ENCODE results near the gene GARIN1A. TPM values are rescaled to one million over a fixed set of nuclear protein-coding genes. Genes with fewer than 3 reads are reported as not detected.
"Not testable (repeated sequence)": the region's sequence is repeated elsewhere in the genome, so short reads cannot be mapped to it uniquely, and the experiment has no call there.

The GARIN1A gene
- total RNA-seq, 1 donor from 2014 or later: 0.53 TPM

DNA sequence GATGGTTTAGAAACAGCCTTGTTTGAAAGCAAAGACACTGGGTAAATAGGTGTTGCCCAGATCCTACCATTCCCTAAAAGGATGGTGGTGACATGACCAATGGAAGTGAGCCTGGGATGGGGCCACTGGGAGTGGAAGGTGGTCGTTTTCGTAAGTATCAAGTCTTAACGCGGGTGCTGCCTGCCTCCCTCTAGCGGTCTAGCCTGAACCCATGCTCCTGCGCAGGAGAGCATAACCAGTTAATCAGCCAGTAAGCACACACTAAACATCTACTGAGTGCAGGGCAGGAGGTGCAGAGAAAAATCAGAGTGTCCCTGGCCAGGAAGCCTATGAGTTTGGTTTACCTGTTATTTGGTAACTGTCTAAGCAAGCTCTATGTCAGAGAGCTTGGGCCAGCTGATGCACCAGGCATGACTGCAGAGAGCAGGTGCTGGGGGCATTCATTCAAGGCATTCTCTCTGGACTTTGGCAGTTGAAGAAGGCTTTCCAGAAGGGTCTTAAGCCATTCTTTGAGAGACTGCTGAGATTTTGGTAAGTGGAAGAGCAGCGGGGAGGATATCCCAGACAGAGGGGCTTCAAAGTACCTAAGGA, 930 bp downstream of the GARIN1A start:
- Histone ChIP-seq H3K27me3 (no peaks in the 10 kb centered on the region), H3K36me3 (no peaks in the 10 kb centered on the region), H3K4me1 (no peaks in the 10 kb centered on the region), H3K27ac (no peak overlapping the region), H3K9me3 (no peaks in the 10 kb centered on the region), H3K4me3 (no peak overlapping the region)
- intact Hi-C loops (cut with DNase I): no loop called here
- peak; percentile 8 to 56 (median 32) for TF ChIP-seq CTCF (IDR thresholded peaks at IDR 0.05)
- no peak for DNase-seq (ENCODE audit: low spot score in 2 of 2)

GRCh38 chr7:128673571-128673970, 1.5 kb downstream of the GARIN1A start:
- Histone ChIP-seq H3K9me3 (no peaks in the 10 kb centered on the region), H3K4me1 (no peaks in the 10 kb centered on the region), H3K36me3 (no peaks in the 10 kb centered on the region), H3K27ac (no peak overlapping the region), H3K4me3 (no peak overlapping the region), H3K27me3 (no peaks in the 10 kb centered on the region)
- DNase-seq (ENCODE audit: low spot score in 2 of 2): no peak
- no peak for TF ChIP-seq CTCF (IDR thresholded peaks at IDR 0.05)
- intact Hi-C loops (cut with DNase I): no loop called here

DNA sequence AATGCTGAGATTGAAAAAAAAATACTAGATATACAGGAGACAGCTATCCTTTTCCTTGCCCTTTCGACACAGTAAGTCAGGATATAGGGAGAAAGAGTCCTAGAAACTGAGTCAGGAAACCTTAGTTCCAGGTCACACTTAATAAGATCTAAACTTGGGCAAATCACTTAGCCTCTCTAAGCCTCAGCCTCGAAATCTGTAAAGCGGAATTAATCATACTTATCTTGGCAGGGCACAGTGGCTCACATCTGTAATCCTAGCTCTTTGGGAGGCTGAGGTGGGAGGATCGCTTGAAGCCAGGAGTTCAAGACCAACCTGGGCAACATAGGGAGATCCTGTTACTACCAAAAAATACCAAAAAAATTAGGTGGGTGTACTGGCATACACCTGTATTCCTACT, 4.6 kb downstream of the GARIN1A start:
- H3K9me3 ChIP-seq: no peaks in the 10 kb centered on the region
- no peaks in the 10 kb centered on the region for H3K27me3 ChIP-seq
- intact Hi-C loops (cut with DNase I): no loop called here
- no peak overlapping the region for H3K4me3 ChIP-seq
- TF ChIP-seq CTCF (IDR thresholded peaks at IDR 0.05): no peak
- no peak overlapping the region for H3K27ac ChIP-seq
- no peak for DNase-seq (ENCODE audit: low spot score in 2 of 2)
- H3K4me1 ChIP-seq: no peaks in the 10 kb centered on the region
- no peaks in the 10 kb centered on the region for H3K36me3 ChIP-seq

DNA sequence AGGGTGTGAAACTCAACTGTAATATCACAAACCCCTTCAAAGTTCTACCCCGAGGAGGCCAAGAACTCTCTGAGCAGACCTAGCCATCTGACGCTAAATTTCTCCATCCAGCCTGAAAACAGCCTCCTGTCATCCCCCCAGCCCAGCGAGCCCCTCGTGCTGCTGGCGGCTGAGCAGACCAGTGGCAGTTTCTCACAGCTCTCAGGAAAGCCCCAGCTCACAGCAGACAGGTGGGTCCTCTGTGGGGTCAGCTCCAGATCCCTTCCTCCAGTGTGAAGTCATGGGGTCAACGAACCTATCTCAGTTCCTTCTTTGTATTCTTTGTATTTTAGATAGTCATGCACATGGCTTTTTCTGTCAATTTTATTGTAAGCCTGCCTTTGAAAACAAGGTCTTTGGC, 7.8 kb downstream of the GARIN1A start:
- Histone ChIP-seq H3K36me3 (peaks cover 0 to 5% of the 10 kb centered on the region in 2 donors), H3K9me3 (no peaks in the 10 kb centered on the region), H3K27me3 (no peaks in the 10 kb centered on the region), H3K4me1 (no peaks in the 10 kb centered on the region), H3K4me3 (no peak overlapping the region), H3K27ac (no peak overlapping the region)
- intact Hi-C loops (cut with DNase I): no loop called here
- DNase-seq (ENCODE audit: low spot score in 2 of 2): no peak
- no peak for TF ChIP-seq CTCF (IDR thresholded peaks at IDR 0.05)

- Histone ChIP-seq H3K4me1 (no peaks in the 10 kb centered on the region), H3K27me3 (no peaks in the 10 kb centered on the region), H3K27ac (no peak overlapping the region), H3K9me3 (no peaks in the 10 kb centered on the region), H3K4me3 (no peak overlapping the region), H3K36me3 (peaks cover 0 to 5% of the 10 kb centered on the region in 2 donors)
- DNase-seq (ENCODE audit: low spot score in 2 of 2): no peak
- intact Hi-C loops (cut with DNase I): no loop called here
- no peak for TF ChIP-seq CTCF (IDR thresholded peaks at IDR 0.05)
Observed at GRCh38 chr7:128681794-128682537, 9.9 kb downstream of the GARIN1A start.

- H3K36me3 ChIP-seq; H3K9me3 ChIP-seq; intact Hi-C loops (cut with DNase I): not testable (repeated sequence)
Observed at GRCh38 chr7:128683270-128683669, 11.2 kb downstream of the GARIN1A start.

GRCh38 chr7:128683738-128684137, 11.6 kb downstream of the GARIN1A start:
- DNase-seq (ENCODE audit: low spot score in 2 of 2); H3K27ac ChIP-seq; H3K4me3 ChIP-seq; H3K27me3 ChIP-seq; H3K9me3 ChIP-seq; H3K36me3 ChIP-seq; H3K4me1 ChIP-seq; intact Hi-C loops (cut with DNase I): not testable (repeated sequence)

More at GRCh38 chr7:128683270-128683669, 11.2 kb downstream of the GARIN1A start:
- not testable (repeated sequence) for DNase-seq (ENCODE audit: low spot score in 2 of 2); H3K4me1 ChIP-seq; H3K27ac ChIP-seq; H3K4me3 ChIP-seq; H3K27me3 ChIP-seq
